C4-2B (cell line): ENCODE measurements around the gene TRIM37.

ENCODE experiments used
- CTCF ChIP-seq: fragments of 450-650 bp; conservative IDR thresholded peaks from 2 replicates; pipeline ENCODE4 v1.5.1; 2017; ENCODE audit warnings: mild to moderate bottlenecking
- ZFX ChIP-seq: fragments of 450-650 bp; IDR thresholded peaks from 2 replicates; pipeline ENCODE4 v1.6.1; 2017

GRCh38 chr17:59047616-59048015 lies 59.1 kb downstream of the TRIM37 start:
- TF ChIP-seq CTCF (no peak), ZFX (no peak)
